Measurements from ENCODE around the gene ACOX3. TPM values are rescaled to one million over a fixed set of nuclear protein-coding genes. Genes with fewer than 3 reads are reported as not detected.

Gene ACOX3
- polyA plus RNA-seq, 1 of the 3 experiments (the other 2 are of a cell fraction): 8.4 TPM

GRCh38 chr4:8431553-8431952, 9.0 kb downstream of the ACOX3 start:
- Histone ChIP-seq H3K4me1 (ENCODE audit: control insufficient read depth in 1 of 2, insufficient read depth in 2 of 2, low read depth in 1 of 2, low read length in 1 of 2) (peaks cover 0 to 16% of the 10 kb centered on the region in 2 experiments; a peak in 1 of 4 replicates), H4K20me1 (ENCODE audit: insufficient read depth) (no peaks in the 10 kb centered on the region), H3K27ac (ENCODE audit: low read depth in 2 of 2, low read length in 1 of 2) (no peak overlapping the region), H3K4me3 (ENCODE audit: low read depth in 2 of 2, low read length in 1 of 2) (no peak overlapping the region), H3K27me3 (ENCODE audit: insufficient read depth) (no peaks in the 10 kb centered on the region), H2AFZ (ENCODE audit: low read depth) (no peak overlapping the region), H3F3A (replicated peaks; ENCODE audit: insufficient read depth) (no peaks in the 10 kb centered on the region), H3K9me3 (no peaks in the 10 kb centered on the region), H3K9ac (no peak overlapping the region), H3K4me2 (no peak overlapping the region), H3K79me2 (ENCODE audit: insufficient read depth) (peaks cover 19% of the 10 kb centered on the region), H3K9me2 (no peaks in the 10 kb centered on the region), H3K36me3 (replicated peaks in 1 of 2; ENCODE audit: control insufficient read depth in 1 of 2, insufficient read depth in 2 of 2, low read length in 1 of 2) (peaks cover 3 to 5% of the 10 kb centered on the region in 2 experiments)
- 94% methylated on average over 5 of the region's 5 CpGs for WGBS (ENCODE audit: low lambda C conversion rate)
- DNase-seq: no peak
- ChIA-PET CTCF (no interaction called here), POLR2A (interaction anchor here (1.4 kb wide), 1 partner anchor 168 kb away, joined by 3 read pairs; no protein-coding TSS in a partner anchor)
- no peak for TF ChIP-seq EZH2phosphoT487 (IDR thresholded peaks at IDR 0.05; ENCODE audit: borderline replicate concordance, low read depth)
- no peak for TF ChIP-seq GABPA (IDR thresholded peaks at IDR 0.05; ENCODE audit: low read depth)
- TF ChIP-seq, protein P1, sequence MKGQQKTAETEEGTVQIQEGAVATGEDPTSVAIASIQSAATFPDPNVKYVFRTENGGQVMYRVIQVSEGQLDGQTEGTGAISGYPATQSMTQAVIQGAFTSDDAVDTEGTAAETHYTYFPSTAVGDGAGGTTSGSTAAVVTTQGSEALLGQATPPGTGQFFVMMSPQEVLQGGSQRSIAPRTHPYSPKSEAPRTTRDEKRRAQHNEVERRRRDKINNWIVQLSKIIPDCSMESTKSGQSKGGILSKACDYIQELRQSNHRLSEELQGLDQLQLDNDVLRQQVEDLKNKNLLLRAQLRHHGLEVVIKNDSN (IDR thresholded peaks at IDR 0.05; ENCODE audit: borderline replicate concordance, low read depth): no peak
- no peak for TF ChIP-seq POLR2AphosphoS5 (IDR thresholded peaks at IDR 0.05; ENCODE audit: low read depth, low read length)
- TF ChIP-seq CHD2 (IDR thresholded peaks at IDR 0.05; ENCODE audit: low read length, partially characterized antibody): no peak
- TF ChIP-seq RAD21 (IDR thresholded peaks at IDR 0.05; ENCODE audit: low read length): no peak
- no peak for TF ChIP-seq RFX5 (IDR thresholded peaks at IDR 0.05; ENCODE audit: low read length)
- TF ChIP-seq, protein P2, sequence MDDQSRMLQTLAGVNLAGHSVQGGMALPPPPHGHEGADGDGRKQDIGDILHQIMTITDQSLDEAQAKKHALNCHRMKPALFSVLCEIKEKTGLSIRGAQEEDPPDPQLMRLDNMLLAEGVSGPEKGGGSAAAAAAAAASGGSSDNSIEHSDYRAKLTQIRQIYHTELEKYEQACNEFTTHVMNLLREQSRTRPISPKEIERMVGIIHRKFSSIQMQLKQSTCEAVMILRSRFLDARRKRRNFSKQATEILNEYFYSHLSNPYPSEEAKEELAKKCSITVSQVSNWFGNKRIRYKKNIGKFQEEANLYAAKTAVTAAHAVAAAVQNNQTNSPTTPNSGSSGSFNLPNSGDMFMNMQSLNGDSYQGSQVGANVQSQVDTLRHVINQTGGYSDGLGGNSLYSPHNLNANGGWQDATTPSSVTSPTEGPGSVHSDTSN (IDR thresholded peaks at IDR 0.05): no peak
- no peak for TF ChIP-seq JUND (IDR thresholded peaks at IDR 0.05)
- no peak for TF ChIP-seq TAF1 (IDR thresholded peaks at IDR 0.05; ENCODE audit: borderline replicate concordance, low read depth, low read length)
- TF ChIP-seq MEF2A (IDR thresholded peaks at IDR 0.05; ENCODE audit: borderline replicate concordance, low read depth): no peak
- TF ChIP-seq, protein P3, sequence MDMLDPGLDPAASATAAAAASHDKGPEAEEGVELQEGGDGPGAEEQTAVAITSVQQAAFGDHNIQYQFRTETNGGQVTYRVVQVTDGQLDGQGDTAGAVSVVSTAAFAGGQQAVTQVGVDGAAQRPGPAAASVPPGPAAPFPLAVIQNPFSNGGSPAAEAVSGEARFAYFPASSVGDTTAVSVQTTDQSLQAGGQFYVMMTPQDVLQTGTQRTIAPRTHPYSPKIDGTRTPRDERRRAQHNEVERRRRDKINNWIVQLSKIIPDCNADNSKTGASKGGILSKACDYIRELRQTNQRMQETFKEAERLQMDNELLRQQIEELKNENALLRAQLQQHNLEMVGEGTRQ (IDR thresholded peaks at IDR 0.05; ENCODE audit: borderline replicate concordance, low read depth, low read length): no peak
- TF ChIP-seq RCOR1 (IDR thresholded peaks at IDR 0.05; ENCODE audit: low read length): no peak
- TF ChIP-seq FOSL2 (IDR thresholded peaks at IDR 0.05; ENCODE audit: borderline replicate concordance, low read depth): no peak
- TF ChIP-seq, protein P4, sequence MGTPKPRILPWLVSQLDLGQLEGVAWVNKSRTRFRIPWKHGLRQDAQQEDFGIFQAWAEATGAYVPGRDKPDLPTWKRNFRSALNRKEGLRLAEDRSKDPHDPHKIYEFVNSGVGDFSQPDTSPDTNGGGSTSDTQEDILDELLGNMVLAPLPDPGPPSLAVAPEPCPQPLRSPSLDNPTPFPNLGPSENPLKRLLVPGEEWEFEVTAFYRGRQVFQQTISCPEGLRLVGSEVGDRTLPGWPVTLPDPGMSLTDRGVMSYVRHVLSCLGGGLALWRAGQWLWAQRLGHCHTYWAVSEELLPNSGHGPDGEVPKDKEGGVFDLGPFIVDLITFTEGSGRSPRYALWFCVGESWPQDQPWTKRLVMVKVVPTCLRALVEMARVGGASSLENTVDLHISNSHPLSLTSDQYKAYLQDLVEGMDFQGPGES (IDR thresholded peaks at IDR 0.05; ENCODE audit: low read depth, low read length): no peak
- TF ChIP-seq, protein P5, sequence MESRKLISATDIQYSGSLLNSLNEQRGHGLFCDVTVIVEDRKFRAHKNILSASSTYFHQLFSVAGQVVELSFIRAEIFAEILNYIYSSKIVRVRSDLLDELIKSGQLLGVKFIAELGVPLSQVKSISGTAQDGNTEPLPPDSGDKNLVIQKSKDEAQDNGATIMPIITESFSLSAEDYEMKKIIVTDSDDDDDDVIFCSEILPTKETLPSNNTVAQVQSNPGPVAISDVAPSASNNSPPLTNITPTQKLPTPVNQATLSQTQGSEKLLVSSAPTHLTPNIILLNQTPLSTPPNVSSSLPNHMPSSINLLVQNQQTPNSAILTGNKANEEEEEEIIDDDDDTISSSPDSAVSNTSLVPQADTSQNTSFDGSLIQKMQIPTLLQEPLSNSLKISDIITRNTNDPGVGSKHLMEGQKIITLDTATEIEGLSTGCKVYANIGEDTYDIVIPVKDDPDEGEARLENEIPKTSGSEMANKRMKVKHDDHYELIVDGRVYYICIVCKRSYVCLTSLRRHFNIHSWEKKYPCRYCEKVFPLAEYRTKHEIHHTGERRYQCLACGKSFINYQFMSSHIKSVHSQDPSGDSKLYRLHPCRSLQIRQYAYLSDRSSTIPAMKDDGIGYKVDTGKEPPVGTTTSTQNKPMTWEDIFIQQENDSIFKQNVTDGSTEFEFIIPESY (IDR thresholded peaks at IDR 0.05; ENCODE audit: borderline replicate concordance, low read depth): no peak
- no peak for TF ChIP-seq NFIC (IDR thresholded peaks at IDR 0.05; ENCODE audit: borderline replicate concordance)
- TF ChIP-seq, protein P6, sequence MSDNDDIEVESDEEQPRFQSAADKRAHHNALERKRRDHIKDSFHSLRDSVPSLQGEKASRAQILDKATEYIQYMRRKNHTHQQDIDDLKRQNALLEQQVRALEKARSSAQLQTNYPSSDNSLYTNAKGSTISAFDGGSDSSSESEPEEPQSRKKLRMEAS (IDR thresholded peaks at IDR 0.05; ENCODE audit: low read depth): no peak
